KMS-11 (cell line): ENCODE measurements around the gene DDX56.
A peak's percentile ranks its signal among the peaks of the same experiment; 100 is the strongest.

Experiments used
- H2AFZ ChIP-seq: fragments of 200-600 bp; sonication (generic); 2 replicates; pipeline ENCODE4 v1.6.1; 2016; ENCODE audit warnings: antibody characterized with exemption, mixed run types, low read depth
- H3K27ac ChIP-seq: fragments of 200-600 bp; sonication (generic); 2 replicates; pipeline ENCODE4 v1.6.1; 2016; ENCODE audit warnings: mild to moderate bottlenecking, mixed run types
- H3K27me3 ChIP-seq: fragments of 200-600 bp; sonication (generic); 2 replicates; pipeline ENCODE4 v1.6.1; 2017; ENCODE audit warnings: mild to moderate bottlenecking, low read depth, mixed run types, moderate library complexity; ENCODE audit not compliant: insufficient read depth
- H3K36me3 ChIP-seq: fragments of 200-600 bp; sonication (generic); 2 replicates; pipeline ENCODE4 v1.6.1; 2017; ENCODE audit warnings: mild to moderate bottlenecking, mixed run types; ENCODE audit not compliant: insufficient read depth
- H3K4me1 ChIP-seq: fragments of 200-600 bp; sonication (generic); 2 replicates; pipeline ENCODE4 v1.6.1; 2016; ENCODE audit warnings: mild to moderate bottlenecking, low read depth, mixed run types; ENCODE audit not compliant: poor library complexity, severe bottlenecking
- H3K4me2 ChIP-seq: fragments of 200-600 bp; sonication (generic); 2 replicates; pipeline ENCODE4 v1.7.0; 2016; ENCODE audit warnings: mild to moderate bottlenecking, mixed run types
- H3K4me3 ChIP-seq: fragments of 200-600 bp; sonication (generic); IDR thresholded peaks from 2 replicates; pipeline ENCODE4 v1.6.1; 2017; ENCODE audit warnings: low read depth, low read length, mixed read lengths; ENCODE audit not compliant: insufficient read depth
- H3K79me2 ChIP-seq: fragments of 200-600 bp; sonication (generic); 2 replicates; pipeline ENCODE4 v1.6.1; 2016; ENCODE audit warnings: low read depth, mixed run types; ENCODE audit not compliant: insufficient read depth
- H3K9ac ChIP-seq: fragments of 200-600 bp; sonication (generic); 2 replicates; pipeline ENCODE4 v1.6.1; 2016; ENCODE audit warnings: mild to moderate bottlenecking, mixed run types
- H4K20me1 ChIP-seq: fragments of 200-600 bp; sonication (generic); 2 replicates; pipeline ENCODE4 v1.6.1; 2016; ENCODE audit warnings: mild to moderate bottlenecking, mixed run types; ENCODE audit not compliant: insufficient read depth
- CTCF ChIP-seq: fragments of 200-600 bp; sonication (generic); conservative IDR thresholded peaks from 2 replicates; pipeline ENCODE4 v1.6.1; 2017; ENCODE audit warnings: low read depth, mild to moderate bottlenecking, antibody characterized with exemption, low read length, moderate library complexity, mixed read lengths

The DDX56 gene

GRCh38 chr7:44580945-44581878 lies 7.5 kb upstream of the DDX56 start:
- H4K20me1 ChIP-seq = no peaks in the 10 kb centered on the region
- H3K4me2 ChIP-seq = peak overlapping the region; percentile 92
- H3K9ac ChIP-seq = peak overlapping the region; percentile 82
- peak overlapping the region; percentile 67 for H3K27ac ChIP-seq
- peaks cover 27% of the 10 kb centered on the region for H3K4me1 ChIP-seq
- no peak for TF ChIP-seq CTCF
- peak overlapping the region; percentile 70 for H2AFZ ChIP-seq
- no peaks in the 10 kb centered on the region for H3K27me3 ChIP-seq
- H3K36me3 ChIP-seq = no peaks in the 10 kb centered on the region; the same call in 1 of the 2 replicates
- H3K79me2 ChIP-seq = peaks cover 31% of the 10 kb centered on the region
- no peak overlapping the region for H3K4me3 ChIP-seq

- H3K4me1 ChIP-seq = peaks cover 41% of the 10 kb centered on the region
- H3K27me3 ChIP-seq = no peaks in the 10 kb centered on the region
- no peak overlapping the region for H3K27ac ChIP-seq
- no peak for TF ChIP-seq CTCF
- H3K9ac ChIP-seq = no peak overlapping the region
- H3K4me2 ChIP-seq = no peak overlapping the region
- H3K4me3 ChIP-seq = no peak overlapping the region
- peaks cover 57% of the 10 kb centered on the region for H3K79me2 ChIP-seq
- no peaks in the 10 kb centered on the region for H4K20me1 ChIP-seq
- H3K36me3 ChIP-seq = peaks cover 10% of the 10 kb centered on the region; the same call in 1 of the 2 replicates
- H2AFZ ChIP-seq = no peak overlapping the region
These were observed 2.5 kb upstream of the DDX56 start for GRCh38 chr7:44576228-44576627.

- peaks cover 16% of the 10 kb centered on the region; the same call in 1 of the 2 replicates for H3K36me3 ChIP-seq
- H3K4me1 ChIP-seq = peaks cover 29% of the 10 kb centered on the region
- no peak overlapping the region for H3K27ac ChIP-seq
- H3K27me3 ChIP-seq = no peaks in the 10 kb centered on the region
- no peak overlapping the region for H3K9ac ChIP-seq
- peak overlapping the region; percentile 90; the same call in 1 of the 2 replicates for H3K4me2 ChIP-seq
- no peak overlapping the region for H3K4me3 ChIP-seq
- TF ChIP-seq CTCF = no peak
- H3K79me2 ChIP-seq = peaks cover 45% of the 10 kb centered on the region
- no peak overlapping the region for H2AFZ ChIP-seq
- H4K20me1 ChIP-seq = no peaks in the 10 kb centered on the region
These were observed 1.3 kb upstream of the DDX56 start for GRCh38 chr7:44575054-44575453.

GRCh38 chr7:44574287-44574872 lies 672 bp upstream of the DDX56 start:
- no peaks in the 10 kb centered on the region for H4K20me1 ChIP-seq
- H3K79me2 ChIP-seq = peaks cover 39% of the 10 kb centered on the region
- H3K4me2 ChIP-seq = peak overlapping the region; percentile 90
- H3K36me3 ChIP-seq = peaks cover 16% of the 10 kb centered on the region; the same call in 1 of the 2 replicates
- no peak for TF ChIP-seq CTCF
- H3K27ac ChIP-seq = peak overlapping the region; percentile 55; the same call in 1 of the 2 replicates
- no peaks in the 10 kb centered on the region for H3K27me3 ChIP-seq
- peak overlapping the region; percentile 86; the same call in 1 of the 2 replicates for H3K9ac ChIP-seq
- H2AFZ ChIP-seq = peak overlapping the region; percentile 55
- H3K4me3 ChIP-seq = no peak overlapping the region
- H3K4me1 ChIP-seq = peaks cover 25% of the 10 kb centered on the region
